Stimulated activated CD8-positive, alpha-beta memory T cell treated with anti-CD3 and anti-CD28 coated beads, Interleukin-7, amount 100 ng/mL, for 24 hours (primary cell): ENCODE results near the gene BHLHE23.

Source experiments
- DNase-seq: peaks from one replicate; pipeline ENCODE4 v3.0.0-alpha.2; 2020; ENCODE audit warnings: low read depth

The BHLHE23 gene

DNA sequence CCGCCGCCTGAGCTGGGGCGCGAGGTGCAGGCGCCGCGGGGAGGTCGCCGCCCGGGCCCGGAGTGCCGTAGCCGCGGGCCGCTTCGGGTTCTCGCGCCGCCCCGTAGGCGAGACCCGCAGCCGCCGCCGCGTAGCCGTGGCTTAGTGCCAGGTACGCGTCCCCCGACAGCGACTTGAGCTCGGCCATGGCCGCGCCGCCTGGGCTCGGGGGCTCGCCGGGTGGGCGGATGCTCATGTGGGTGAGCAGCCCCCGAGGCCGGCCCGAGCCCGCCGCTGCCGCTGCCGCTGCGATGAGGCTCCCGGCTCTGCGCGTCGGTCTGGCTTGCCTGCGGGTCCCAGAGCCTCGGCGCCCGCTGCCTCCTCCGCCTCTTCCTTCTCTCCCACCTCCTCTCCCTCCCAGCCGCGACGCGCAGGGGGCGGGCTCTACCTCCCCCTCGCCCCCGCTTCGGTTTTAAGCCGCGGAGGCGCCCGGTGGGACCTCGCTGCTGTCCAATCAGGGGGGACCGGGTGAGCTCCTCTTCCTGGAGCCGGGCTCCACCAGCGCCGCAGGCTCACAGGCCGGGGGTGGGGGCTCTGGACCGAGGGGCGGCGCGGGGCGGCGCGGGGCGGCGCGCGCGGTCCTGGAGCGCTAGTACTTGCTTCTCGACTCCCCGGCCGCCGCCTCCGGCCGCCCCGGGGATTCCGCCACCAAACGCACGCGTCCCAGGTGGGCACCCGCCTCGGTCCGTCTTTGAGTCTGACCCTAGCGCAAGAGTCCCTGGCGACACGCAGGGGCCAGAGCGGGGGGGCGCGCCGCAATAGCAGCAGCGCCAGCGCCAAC, at the start of gene BHLHE23:
Gene BHLHE23 (minus strand): TSS at position 425 of the 820 bp plus-strand sequence. CDS start 190 bp downstream, at position 235.
- no peak for DNase-seq

DNA sequence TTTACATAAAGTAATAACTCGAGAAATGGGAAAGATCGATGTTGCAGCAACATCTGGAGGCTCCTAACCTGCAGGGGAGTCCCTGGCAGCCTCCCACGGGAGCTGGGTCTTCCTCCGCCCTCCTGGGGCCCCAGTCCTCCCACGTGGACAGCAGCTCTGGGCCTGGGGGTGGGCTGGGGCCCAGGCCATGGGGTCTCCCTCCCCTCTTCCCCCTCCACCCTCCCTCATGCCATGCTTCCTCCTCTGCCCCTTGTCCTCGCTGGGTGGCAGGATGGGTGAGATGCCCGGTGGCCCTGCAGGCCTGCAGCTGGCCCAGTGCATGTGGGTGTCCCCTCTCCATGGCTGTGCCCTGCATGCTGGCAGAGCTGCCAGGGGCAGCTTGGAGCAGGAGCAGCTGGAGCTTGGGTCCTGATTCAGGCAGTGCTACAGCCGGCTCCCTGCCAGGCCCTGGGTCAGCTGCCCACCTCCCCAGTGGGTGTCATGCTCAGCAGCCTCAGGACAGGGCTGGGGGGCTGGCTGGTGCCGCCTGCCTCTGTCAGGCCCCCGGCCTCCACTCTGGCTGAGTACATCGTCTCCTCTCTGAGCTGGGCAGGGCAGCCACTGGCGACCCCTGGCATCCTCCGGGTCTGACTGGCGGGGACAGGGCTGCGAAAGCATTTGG, 48.9 kb upstream of the BHLHE23 start:
- DNase-seq = no peak

DNA sequence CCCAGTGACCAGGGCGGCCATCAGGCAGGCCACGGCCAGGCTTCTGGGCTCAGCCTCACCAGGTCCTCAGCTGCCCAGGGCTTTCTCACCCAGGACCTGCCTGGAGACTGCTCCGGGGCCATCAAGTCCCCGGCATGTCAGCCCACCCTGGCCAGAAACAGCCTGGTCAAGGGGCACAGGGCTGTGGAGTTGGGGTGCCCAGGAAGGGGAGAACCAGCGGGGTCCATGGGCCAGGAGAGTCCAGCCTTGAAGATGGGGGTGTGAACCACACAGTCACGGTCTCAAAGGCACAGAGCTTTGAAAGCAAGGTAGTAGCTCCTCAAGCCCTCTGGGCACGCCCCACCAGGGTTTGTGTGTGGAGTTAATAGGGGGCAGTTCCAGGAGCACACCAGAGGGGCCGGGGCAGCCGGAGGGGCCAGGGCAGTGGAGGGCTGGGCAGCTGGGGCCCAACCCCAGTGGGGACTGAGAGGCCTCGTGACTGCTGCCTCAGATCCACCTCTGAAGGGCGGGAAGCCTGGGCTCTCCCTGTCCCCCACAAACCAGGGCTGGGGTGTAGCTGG, 48.0 kb upstream of the BHLHE23 start:
- DNase-seq = no peak

DNA sequence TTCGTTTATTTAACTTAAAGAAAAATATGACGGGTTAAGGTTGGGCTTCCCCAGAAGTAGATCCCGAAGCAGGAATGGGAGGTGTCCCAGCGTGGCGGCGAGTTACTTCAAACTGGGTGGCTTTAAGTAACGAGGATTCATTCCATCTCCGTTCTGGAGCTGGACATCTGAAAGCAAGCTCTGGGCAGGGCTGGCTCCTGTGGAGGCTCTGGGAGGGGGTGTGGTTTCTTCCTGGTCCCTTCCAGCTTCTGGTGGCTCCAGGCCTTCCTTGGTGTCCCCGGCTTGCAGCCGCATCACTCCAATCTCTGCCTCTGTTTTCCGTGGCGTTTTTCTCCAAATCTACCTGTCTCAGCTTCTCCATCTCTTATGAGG, 47.3 kb upstream of the BHLHE23 start:
- DNase-seq = no peak

DNA sequence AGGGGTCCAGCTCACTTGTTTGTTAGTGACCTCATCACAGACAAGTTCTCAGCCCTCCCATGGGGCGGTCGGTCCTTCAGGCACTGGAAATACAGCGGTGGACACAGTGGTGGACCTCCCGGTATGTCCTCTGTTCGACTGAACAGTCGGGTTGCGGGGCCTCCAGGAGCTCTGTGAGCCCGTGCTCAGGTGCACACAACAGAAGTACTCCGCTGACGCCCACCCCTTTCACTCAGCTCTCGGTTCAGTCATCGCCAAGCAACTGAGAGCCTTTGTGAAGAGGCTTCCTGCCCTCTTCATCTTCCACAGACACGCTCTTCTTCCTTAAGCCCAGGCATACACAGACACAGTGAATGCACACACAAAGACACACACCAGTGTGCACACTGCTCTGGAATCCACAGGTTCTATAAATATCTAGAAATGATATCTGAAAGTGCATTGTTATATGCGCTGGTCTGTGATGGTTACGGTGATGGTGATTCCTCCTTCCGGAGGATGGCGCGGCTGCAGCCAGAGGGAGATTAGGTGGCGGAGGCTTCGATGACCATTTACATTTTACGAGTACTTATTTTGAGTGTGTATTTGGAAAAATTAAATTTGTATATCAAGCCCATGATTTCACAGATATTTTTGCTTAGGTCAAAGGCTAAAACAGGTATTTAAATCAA, 46.8 kb upstream of the BHLHE23 start:
- DNase-seq = no peak

DNA sequence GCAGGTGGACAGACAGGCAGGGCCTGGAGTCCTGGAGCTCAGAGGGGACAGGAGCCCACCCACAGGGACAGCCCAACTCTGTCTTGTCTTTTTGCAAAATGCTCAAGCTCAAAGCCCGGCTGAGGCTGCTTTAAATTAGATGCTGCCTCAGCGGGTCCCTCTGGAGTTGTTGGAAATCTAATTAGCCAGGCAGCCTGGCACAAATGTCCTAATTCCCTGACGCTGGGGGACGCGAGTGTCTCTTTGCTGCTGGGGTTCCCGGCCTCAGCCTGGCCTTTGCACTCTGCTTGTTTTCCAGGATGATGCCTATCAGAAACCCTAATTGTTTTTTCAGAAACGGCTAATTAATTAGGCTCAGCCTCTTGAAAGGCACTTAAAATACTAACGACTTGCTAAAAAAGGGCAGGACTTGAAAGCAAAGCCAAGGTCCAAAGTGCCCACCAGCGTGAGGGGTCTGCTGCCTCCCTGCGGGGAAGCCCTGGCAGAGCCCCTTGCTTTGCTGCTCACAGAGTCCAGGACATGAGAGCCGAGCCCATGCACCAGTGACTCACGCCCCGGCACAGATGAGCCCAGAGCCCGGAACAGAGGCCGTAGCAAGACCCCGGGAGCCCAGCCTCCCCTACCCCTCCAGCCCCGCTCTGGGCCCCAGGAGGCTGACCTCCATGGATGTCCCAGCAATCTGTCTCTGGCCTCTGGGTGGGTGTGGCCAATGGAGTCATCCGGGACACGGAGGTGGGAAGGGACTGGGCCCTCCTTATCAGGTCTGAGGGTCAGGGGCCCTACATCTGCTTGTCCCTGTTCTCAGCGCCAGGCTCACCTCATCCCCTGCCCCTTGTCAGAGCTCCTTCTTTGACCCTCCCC, 46.0 kb upstream of the BHLHE23 start:
- DNase-seq = no peak

DNA sequence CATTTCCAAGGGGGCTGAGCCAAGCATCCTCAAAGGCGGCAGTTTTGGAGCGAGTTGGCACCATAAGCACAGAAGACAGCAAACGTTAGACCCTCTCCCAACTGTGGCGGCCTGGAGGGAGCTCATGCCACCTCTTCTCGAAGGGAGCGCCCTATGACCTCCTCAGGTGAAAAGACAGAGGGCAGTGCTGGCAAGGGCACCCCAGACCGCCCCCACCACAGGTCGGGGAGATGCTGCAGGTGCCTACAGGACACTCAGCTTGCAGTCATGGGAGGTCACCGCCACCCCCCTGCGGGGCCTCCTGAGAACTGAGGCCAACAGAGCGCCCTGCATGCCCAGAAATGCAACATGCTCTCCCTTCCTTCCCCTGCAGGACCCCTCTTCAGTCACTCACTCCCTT, 45.1 kb upstream of the BHLHE23 start:
- DNase-seq = no peak

DNA sequence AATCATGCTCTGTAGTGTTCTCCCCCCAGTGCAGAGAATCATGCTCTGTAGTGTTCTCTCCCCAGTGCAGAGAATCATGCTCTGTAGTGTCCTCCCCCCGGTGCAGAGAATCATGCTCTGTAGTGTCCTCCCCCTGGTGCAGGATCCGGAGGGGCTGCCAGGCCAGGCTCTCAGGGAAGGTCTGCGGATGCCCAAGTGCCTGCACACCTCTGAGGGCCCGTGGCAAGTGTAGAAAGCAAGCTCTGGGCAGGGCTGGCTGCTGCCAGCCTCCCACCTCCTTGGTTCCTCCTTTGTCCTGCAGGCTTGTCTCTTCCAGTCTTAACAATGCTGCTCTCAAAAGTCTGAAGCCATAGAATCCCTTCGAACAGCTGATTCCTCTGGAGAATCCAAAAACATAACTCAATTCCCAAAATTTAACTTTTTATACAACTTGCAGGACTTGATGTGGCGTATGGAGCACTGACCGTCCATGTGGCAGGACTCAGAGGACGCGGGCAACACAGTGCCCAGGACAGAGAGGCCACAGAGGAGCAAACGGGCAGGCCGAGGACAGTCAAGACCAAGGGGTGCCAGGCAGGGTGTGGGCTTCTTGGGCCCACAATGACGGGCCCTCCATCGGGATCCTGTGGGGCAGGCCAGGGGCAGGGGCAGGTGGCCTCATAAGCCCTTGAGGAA, 44.6 kb upstream of the BHLHE23 start:
- no peak for DNase-seq

DNA sequence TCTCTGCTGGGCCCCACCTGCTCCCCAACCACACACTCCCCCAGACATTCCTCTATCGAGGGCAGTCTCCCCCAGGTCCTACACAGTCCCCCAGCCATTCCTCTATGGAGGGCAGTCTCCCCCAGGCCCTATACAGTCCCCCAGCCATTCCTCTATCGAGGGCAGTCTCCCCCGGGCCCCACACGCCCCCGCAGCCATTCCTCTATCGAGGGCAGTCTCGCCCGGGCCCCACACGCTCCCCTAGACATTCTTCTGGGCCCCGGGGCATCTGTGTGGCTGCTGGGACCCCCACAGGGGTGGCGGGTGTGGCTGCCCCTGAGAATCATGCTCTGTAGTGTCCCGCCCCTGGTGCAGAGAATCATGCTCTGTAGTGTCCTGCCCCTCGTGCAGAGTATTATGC, 43.6 kb upstream of the BHLHE23 start:
- DNase-seq = no peak

DNA sequence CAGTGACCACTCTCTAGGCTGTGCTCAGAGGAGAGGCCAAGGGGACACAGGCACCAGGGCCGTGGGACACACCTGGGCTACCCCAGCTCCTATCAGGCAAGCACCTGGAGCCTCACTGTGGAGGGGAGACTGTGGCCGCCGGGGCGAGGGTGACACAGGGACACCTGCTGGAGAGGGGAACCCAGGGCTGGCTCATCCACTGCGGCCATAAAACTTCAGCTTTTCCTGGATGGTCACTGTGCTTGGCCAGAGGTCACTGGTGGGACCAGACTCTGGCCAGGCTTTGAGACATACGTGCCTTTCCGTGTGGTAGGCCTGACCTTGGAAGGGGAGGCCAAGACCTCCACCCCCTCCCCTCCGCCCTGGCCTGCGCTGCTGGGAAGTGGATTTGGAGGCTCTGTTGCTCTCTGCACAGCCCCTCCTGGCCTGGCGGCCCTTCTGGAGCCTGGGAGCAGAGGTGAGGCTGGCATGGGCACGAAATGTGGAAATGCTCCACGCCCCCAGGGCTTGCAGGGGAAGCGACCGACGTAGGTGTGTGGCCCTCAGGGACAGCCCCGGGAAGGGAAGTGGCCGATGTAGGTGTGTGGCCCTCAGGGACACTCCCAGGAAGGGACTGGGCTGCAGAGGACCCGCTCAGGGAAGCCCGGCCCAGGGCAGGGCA, 42.9 kb upstream of the BHLHE23 start:
- DNase-seq = no peak

DNA sequence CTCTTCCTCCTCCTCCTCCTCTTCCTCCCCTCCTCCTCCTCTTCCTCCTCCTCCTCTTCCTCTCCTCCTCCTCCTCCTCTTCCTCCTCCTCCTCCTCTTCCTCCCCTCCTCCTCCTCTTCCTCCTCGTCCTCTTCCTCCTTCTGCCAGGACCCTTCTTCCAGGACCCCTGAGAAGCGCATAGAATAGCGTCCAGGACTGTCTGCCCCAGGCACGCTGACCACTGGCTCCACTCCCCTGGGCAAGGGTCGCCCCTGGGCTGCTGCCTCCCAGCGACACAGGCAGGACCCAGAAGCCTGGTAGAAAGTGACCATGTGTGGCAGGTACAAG, 42.4 kb upstream of the BHLHE23 start:
- DNase-seq = no peak

DNA sequence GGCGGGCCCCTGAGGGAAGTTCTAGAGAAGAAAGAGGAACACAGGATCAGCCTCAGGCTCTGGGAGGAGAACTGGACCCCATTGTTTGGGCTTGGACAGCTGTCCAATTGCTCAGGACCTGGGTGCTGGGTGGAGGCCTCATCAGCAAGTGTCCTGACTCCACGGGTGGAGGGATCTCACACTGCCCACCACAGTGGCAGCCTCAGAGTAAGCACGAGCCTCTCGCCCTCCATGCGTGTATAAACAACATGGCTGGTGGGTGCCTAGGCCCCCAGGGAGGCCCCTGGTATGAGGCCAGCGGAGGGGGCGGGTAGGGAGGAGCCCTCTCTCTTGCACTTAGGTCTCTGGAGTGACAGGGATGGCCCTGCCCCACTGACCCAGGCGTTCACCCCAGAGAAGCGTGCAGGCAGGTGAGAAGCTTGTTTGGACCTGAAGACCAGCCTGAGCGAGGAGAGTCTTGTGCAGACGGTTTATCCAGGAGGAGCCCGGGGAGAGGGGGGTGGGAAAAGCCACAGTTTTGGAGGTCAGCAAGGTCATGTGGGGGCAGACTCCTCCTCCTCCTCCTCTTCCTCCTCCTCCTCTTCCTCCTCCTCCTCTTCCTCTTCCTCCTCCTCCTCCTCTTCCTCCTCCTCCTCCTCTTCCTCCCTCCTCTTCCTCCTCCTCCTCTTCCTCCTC, 41.9 kb upstream of the BHLHE23 start:
- no peak for DNase-seq

DNA sequence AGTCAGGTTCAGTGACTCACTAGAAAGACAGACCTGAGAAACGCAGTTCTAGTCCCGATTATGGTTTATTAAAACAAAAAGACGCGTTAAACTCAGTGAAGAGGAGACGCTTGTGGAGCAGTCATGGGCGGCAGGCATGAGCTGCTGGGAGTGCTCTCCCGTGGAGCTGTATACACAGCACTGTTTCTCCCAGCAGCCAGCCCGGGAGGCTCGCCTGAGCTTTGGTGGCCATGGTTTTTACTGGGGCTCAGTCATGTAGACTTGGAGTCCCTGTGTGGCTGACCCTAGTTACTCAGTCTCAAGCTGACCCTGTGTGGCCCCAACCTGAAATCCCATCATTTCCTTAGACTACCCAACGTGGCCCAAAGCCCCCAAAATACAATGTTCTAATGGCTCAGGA, 41.2 kb upstream of the BHLHE23 start:
- DNase-seq = no peak

DNA sequence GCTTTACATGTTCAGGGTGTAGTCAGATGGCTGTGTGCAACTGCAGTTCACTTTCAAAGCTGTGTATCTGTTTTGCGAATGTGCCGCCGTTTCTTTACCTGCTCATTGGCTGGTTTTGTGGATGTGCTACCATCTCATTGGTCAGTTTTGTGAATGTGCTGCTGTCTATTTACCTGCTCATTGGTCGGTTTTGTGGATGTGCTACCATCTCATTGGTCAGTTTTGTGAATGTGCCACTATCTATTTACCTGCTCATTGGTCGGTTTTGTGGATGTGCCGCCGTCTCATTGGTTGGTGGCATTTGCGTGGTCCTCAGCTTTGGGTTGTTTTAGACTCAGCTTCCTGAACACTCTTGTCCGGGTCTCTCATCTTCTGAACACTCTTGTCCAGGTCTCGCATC, 40.5 kb upstream of the BHLHE23 start:
- DNase-seq = no peak

DNA sequence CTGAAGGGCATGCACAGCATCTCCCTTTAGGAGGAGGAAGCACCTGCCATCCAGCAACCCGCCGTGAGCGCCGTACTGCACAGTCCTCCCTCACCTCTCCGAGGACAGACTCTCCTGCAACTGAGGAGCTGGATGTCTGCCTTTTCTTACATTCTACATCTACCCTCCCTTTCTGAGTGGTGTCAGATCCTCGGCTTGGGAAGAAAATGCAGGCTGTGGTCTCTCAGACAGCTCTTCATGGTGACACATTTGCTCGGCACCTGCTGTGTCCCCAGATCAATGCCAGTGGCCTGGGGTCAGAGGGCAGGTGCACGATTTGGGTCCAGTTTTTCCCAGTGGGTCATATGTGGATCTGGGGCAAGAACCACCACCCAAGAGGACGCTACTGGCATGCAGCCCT, 40.1 kb upstream of the BHLHE23 start:
- DNase-seq = no peak

DNA sequence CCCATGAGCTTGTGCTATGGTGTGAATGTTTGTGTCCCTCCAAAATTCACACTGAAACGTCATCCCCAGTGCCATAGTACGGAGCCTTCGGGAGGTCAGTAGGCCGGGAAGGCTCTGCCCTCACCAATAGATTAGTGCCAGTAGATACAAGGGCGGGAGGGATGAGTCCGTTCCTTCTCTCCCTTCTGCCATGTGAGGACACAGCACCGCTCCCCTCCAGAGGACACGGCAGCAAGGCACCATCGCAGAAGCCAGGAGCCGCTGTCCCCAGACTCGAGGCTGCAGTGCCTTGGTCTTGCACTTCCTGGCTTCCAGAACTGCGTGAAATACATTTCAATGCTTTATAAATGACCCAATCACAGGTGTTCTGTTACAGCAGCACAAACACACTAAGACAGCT, 39.2 kb upstream of the BHLHE23 start:
- no peak for DNase-seq

DNA sequence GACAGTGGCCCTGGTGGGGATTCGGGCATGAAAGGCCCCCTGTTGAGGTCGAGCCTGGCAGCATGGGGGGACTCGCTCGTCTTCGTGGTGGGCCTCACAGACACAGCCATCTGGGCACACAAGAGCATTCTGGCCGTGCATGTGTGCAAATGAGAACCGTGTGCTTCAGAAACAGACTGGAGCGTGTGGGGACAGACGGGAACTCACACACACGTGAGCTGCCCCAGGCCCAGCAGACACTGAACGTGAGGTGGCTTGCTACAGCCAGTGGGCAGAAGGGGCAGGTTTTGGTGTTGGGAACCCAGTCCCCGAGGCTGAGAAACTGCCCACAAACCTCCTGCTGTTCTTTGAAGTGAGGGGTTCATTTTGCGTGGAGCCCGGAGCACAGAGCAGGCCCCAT, 38.6 kb upstream of the BHLHE23 start:
- DNase-seq = no peak

DNA sequence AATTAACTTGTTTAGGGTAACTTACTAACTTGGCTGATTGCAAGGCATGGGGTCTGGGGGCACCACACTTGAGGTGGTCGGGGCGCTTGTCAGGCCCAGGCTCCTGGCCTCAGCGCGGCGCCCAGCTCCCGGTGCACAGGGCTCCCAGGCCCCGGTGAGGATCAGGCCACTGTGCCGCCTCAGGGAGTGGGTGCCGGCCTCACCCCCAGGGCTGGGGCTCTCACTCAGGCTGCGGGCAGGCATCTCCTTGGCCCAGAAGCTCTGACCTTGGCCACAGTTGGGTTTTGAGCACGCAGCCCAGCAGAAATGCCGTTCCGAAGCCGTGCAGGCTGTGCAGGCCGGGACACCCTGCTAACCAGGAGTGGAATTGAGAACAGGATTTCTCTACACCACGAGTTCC, 37.8 kb upstream of the BHLHE23 start:
- no peak for DNase-seq

DNA sequence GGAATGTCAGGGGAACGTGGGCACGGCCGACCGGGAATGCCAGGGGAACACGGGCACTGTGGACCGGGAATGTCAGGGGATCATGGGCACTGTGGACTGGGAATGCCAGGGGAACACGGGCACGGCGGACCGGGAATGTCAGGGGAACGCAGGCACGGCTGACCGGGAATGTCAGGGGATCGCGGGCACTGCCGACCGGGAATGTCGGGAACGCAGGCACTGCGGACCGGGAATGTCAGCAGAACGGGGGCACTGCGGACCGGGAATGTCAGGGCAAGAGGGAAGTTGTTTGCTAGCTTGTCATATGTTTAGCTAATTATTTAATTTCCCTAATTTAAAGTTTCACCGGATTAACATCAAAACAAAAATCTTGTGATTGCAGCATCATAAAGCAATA, 37.4 kb upstream of the BHLHE23 start:
- DNase-seq = no peak
